Activated CD4-positive, alpha-beta T cell treated with anti-CD3 and anti-CD28 coated beads, Interleukin-2, amount 50 U/mL, for 16 hours (primary cell): Measurements from ENCODE around the gene HDLBP.

Source experiments
- DNase-seq: peaks from one replicate; pipeline ENCODE4 v3.0.0-alpha.2; 2020

The HDLBP gene, protein sequence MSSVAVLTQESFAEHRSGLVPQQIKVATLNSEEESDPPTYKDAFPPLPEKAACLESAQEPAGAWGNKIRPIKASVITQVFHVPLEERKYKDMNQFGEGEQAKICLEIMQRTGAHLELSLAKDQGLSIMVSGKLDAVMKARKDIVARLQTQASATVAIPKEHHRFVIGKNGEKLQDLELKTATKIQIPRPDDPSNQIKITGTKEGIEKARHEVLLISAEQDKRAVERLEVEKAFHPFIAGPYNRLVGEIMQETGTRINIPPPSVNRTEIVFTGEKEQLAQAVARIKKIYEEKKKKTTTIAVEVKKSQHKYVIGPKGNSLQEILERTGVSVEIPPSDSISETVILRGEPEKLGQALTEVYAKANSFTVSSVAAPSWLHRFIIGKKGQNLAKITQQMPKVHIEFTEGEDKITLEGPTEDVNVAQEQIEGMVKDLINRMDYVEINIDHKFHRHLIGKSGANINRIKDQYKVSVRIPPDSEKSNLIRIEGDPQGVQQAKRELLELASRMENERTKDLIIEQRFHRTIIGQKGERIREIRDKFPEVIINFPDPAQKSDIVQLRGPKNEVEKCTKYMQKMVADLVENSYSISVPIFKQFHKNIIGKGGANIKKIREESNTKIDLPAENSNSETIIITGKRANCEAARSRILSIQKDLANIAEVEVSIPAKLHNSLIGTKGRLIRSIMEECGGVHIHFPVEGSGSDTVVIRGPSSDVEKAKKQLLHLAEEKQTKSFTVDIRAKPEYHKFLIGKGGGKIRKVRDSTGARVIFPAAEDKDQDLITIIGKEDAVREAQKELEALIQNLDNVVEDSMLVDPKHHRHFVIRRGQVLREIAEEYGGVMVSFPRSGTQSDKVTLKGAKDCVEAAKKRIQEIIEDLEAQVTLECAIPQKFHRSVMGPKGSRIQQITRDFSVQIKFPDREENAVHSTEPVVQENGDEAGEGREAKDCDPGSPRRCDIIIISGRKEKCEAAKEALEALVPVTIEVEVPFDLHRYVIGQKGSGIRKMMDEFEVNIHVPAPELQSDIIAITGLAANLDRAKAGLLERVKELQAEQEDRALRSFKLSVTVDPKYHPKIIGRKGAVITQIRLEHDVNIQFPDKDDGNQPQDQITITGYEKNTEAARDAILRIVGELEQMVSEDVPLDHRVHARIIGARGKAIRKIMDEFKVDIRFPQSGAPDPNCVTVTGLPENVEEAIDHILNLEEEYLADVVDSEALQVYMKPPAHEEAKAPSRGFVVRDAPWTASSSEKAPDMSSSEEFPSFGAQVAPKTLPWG (N-terminal part only)

DNA sequence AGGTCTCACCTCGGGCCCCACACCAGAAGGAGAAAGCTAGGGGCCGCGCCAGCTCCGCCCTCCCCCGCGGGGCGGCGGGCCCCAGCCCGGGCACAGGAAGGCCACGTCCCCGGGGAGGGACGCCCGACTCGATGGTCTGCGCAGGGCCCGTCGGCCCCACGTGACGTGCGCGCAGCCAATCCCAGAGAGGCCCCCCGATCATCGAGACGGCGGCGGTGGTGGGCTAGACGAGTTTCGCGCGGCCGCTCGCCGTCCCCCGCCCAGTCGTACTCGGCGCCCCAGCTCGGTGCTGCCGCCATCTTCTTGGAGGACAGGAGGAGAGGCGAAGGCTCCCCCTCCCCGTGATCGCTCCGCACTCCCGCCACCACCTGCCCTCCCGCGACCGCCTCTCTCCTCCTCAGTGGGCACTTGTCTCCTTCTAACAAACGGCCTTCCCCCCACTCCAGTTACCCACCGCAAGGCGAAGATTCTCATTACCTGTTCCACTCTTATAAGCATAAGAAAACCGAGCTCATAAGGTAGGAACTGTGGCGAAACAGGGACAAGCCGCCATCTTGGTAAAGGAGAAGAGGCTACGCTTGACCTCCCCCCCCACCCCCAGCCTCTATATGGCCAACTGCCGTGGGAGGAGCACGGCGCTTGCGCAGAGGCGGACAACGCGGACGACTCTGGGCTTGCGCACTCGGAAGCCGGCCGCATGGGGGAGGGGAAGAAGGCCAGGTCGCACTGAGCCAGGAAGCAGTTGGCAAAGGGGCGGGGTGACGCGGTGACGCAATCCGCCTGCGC is at the start of gene HDLBP:
Gene HDLBP, minus strand, starts transcription at position 580 of the 786 bp plus-strand sequence. CDS start 48,803 bp downstream, outside the sequence.
- DNase-seq, result peak; percentile 100

DNA sequence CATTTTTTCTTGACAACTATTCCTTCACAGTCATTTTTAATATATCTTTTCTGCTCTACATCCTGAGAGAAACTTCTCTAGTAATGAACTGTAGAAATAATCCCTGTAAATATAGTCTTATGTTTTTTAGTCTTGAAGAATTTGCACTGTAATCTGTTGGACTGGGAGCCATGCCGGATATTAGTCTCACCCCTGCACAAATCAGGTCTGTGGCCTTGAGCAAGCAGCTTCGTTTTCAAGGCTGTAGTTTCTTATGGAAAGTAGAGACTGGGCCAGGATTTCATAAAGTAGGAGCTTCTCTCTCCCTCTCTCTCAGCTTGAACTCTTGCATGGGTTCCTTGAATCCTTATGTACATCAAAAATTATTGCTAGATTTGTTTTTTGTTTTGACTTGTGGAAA is 49.3 kb upstream of the HDLBP start:
- DNase-seq, result no peak

DNA sequence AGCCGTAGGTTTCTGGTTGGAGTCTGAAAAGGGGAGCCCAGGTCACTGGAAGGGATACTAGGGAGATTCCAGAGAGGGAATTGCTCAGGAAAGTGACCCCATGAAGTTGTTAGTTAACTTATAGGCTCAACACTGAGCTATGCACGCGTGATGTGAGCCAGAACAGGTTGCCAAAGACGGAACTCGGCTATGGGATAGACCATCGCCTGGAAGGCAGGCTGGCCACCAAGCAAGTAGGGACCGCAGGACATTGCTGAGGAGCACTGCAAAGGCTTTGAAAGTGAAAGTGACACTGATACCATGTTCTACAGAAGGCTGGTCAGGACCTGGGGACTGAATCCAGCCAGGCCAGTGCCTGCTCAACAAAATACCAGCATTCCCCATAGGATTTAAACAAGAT is 48.0 kb upstream of the HDLBP start:
- DNase-seq, result no peak

DNA sequence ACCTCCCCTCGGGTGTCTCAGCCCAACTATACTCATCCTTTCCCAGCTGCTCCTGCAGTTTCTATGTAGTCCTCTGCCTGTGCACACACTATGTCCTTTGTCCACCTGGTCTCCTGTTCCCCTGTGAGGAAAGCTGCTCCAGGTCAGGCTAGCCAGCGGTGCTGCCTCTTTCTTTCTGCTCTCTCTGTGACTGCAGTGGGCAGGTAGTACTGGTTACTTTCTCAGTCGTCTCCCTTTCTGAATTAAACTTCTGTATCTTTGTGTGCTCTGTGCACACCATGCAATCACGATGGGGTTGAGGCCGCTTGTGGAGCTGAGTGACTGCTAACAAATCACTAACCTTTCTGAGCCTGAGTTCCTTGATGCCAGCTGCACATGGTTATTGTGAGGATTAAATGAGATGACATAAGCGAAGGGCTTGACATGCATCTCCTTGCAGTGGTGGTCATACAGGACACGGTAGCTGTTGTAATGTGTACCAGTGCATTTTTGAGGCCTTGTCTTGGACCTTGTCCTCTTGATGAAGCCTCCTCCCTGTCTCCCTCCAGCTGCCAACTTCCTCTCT is 44.1 kb upstream of the HDLBP start:
- DNase-seq, result no peak

DNA sequence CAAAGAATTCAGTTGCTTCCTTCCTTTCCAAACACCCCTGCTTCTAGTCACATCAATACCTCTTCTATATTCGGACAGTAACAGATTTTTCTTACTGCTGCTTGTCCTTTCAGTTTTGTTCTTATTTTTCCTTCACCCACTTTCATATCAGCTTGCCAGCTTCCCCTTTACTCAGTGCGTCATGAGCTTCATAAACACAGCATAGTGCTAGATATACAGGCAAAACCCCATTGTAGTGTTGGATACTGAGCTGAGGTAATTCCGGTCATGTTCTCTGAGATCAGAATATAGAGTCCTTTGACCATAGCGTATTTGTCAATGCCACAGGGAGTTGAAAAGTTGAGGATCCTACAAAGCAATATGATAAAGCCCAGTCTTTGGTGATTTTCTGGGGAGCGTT is 43.0 kb upstream of the HDLBP start:
- peak; percentile 53 for DNase-seq

DNA sequence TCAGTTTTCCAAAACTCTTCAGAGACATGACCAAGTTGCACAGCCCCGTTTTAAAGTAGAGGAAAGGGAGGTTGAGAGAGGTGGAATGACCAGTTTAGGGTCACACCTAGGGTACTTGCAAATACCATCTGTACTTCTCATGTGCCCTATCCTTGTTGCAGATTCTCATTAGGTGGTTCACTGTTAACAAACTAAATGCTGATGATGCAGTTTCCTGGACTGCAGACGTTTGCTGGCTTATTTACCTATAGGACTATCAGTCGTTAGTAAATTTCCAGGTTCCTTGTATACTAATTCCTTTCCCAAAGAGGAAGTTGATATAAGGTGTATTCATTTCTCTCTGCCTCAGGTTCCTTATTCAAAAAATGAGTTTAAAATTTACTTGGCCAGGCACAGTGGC is 42.1 kb upstream of the HDLBP start:
- DNase-seq, result no peak

DNA sequence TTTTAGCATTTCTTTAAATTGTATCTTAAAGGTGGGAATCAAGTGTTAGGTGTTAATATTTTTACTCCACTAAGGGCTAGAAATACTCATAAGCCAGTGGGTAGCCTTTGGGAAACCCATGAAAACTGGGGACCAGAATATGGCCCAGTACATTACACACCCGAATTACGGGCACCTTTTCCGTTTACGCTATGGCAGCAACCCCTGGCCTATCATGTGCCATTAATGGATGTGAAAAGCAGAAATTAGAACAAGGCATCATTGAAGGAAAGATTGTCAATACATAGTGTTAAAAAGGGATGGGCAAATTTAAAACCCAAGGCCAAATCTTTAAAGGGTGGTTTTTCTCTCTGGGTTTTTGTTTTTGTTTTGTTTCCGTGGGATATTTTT is 41.4 kb upstream of the HDLBP start:
- DNase-seq, result no peak

DNA sequence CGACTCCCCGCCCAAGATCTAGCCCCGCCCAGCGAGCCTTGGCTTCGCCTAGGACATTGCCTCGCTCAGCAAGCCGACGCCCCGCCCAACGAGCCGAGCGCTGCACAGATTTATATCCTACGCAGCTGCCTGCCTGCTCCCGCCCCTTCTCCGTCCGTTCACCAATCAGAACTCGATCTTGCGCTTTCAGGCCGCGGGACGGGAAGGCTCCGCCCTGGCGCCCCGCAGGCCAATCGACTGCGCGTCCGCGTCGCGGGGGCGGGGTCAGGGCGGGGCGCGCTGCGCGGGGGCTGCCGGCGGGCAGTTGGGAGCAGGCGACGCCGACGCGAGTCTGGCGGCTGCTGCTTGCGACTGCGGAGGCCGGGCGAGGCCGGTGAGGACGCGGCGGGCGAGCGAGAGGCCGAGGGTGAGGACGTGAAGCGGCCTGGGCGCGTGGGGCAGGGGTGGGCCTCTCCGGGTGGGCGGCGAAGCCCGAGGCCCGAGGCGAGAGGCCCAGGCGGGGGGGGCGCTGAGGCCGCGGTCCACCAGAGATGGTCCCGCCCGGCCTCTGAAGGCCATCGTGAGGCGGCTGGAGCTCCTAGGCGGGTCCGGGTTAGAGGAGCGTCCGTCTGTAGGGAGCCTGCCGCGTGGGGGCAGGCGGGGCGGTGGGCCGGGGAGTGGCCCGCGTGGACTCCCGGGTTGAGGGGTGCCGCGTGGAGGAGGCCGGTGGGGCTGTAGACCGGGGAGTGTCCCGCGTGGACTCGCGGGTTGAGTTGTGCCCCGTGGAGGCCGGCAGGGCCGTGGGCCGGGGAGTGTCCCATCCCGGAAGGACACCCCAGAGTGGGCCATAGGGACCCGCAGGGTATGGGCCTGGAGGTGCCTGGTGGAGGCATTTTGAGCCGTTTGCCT is 40.8 kb upstream of the HDLBP start, which contains the start of gene FARP2:
Gene FARP2, plus strand, starts transcription at position 303 of the 888 bp plus-strand sequence. CDS start 16,823 bp downstream, outside the sequence.
- peak; percentile 98 for DNase-seq

DNA sequence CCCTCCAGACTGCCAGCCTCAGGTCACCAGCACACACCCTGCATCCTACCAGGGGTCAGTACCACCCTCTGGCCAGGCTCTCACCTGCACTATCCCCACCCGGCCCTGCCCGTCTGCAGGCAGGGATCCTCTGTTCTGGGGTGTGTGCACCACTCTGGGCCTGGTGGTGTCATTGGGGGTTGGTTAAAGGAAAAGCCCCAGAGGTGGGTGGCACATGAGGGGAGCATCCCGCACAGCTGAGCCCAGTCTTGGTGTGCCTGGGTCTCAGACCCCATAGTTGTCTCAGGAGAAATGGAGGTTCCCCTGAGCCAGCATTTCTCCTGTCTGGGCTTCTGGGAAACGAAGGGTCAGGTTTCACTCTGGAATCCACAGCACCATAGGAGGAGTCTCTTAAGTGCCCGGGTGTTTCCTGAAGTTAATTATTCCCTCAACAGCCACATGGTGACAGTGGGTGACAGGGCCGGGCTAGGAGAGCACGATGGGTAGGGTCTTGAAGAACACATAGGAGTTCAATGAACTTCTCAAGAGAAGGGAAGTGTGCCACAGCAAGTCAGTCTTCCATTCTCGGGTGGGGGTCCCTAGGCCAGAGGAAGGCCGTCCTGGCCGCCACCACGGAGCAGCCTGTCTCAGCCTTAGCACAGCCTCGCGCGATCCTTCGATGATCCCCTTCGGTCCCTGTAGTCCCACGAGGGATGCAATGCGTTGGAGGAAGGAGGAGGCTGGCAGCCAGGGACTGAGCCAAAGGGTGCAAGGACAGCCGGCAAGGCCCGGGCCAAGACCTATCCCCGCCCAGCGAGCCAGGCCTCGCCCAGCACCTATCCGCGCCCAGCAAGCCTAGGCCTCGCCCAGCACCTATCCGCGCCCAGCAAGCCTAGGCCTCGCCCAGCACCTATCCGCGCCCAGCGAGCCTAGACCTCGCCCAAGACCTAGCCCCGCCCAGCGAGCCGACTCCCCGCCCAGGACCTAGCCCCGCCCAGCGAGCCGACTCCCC is 39.5 kb upstream of the HDLBP start:
- DNase-seq, result peak; percentile 80

DNA sequence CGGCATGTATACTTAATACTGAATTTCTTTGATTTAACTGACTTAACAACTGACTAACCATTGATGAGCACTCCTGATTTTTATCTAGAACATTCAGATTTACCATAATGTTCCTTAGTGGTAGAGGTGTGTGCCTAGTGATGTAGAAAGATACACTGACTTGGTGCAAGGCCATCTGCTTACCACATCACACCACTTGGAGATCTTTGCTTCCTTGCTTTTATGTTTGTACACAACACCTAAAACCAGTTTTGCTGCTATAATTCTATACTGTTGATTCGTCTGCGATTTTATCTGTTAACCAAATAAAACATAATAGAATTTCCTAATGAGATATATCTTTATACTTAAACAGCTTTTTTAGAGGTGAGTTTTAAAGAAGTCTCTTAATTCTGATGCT is 36.8 kb upstream of the HDLBP start:
- no peak for DNase-seq

DNA sequence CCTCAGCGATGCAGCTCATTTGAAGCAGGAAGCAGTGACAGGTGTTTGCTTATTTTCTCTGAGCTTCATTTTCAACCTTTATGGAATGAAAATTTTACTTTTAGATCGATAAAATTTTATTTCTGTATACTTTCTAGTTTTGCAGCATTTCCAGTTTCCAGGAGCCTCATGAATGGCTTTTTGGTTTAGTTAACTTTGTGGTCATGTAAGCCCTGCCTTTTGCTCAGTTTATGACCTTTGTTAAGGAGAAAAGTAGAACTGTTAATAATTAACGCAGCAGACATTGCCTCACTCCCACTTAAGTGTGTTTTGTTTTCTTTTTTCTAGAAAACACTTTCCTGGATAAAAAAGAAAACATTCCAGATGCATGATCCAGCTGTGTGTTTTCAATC is 36.2 kb upstream of the HDLBP start:
- no peak for DNase-seq

DNA sequence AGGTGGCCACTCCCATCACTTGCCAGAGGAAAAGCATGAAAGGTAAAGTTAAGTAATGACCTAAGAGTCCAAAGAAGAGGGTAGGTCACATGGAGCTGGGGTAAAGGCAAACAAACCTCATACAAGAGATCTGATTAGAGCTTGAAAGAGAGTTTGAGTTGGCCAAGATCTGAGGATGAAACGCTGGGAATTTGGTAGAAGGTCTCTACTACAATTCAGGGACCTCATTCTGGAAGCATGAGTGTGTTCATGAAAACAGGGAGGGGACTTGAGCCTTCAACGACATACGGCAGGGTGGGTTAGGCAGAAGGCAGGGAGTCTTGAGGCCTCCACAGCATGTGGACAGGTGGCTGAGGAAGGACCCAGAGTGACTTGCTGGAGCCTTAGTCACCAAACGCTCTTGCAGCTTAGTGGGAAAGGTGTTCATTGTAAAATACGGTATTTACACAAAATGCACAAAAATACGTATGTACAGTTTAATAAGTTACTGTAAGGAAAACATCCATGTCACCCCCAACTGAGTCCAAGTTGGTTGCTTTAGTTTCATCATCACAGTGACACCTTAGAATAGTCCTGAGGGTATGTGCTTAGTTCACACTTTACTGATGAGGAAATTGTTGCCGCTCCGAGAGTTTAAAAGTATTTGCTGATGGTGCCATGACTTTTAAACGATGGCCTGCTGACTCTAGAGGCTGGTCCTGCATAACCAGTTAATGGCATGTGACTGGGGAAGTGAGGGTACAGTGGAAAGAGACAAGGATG is 35.6 kb upstream of the HDLBP start:
- DNase-seq, result no peak

DNA sequence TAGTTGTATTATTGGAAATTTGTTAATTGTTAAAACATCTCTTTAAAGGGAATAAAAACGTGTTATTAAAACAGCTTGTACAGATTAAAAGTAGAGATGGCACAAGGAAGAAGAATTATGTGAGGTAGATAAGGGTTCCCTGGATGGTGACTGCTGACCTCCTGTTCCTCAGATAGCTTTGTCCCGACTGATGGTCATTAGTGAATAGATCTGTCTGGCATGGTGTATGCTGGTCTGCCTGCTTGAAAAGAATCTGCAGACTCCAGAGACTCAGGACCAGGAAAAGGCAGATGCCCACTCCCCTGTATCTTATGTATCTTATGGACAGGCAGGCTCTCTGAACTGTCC is 35.0 kb upstream of the HDLBP start:
- DNase-seq, result no peak

DNA sequence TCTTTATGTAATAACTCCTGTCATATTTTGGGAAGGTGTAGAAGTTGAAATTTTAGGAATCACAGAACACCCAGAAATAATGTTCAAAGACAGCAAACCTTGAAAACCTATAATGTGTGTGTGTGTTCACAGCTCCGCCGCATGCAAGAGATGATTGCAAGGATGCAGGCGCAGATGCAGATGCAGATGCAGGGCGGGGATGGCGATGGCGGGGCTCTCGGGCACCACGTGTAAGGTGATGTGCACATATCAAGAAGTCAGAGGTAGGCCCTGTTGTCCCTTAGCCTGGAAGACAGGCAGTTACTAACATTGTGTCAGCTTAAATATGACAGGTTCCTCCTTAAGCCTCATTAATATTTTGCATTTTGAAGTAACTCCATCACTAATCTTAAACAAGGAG is 34.5 kb upstream of the HDLBP start:
- no peak for DNase-seq

DNA sequence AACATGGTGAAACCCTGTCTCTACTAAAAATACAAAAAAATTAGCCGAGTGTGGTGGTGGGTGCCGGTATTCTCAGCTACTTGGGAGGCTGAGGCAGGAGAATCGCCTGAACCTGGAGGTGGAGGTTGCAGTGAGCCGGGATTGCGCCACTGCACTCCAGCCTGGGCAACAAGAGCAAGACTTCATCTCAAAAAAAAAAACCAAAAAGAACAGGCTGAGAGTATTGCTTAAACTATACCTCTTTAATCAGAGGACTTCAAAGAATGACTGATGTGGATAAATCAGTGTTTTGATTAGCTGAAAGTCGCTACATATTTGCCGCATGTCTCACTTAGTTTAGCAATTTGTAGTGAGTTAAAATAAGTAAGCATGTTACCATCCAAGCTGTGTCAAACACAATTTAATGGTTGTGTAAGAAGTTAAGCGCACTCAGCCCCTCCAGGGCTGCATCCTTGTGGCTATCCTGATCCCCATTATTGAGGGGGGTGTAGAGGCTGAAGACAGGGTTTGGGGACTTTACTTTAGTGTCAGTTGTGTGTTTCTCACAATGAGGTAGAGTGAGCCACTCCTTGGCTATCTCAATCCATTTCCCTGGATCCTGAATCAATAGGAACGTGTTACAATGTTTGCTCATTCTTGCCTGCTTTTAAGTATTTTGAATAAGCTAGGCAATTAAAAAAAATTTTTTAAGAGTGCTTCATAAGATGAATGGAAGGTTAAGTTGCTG is 29.6 kb upstream of the HDLBP start:
- DNase-seq, result no peak

DNA sequence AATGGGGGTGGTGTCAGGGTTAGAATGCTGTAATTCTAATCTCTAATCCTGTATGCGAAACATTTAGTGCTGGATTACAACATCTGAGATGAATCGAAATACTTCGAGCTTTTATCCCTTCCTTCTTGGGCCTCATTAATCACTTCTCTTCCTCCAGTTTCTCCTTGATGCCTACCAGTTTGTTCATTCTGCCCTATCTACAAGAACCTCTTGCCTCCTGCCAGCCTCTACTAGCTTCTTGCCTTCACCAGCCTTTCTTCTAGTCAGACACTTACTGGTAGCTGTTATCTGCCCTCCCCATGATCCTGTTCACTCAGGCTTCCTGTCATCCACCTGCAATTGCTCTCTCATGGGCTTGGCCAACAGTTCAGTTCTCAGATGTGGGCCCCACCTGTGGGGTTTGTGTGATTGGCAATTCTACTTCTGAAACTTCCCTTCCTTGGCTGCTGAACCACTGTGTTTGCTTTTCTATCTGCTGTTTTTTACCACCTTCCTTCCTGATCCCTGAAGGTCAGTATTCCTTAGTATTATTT is 25.2 kb upstream of the HDLBP start:
- DNase-seq, result no peak

DNA sequence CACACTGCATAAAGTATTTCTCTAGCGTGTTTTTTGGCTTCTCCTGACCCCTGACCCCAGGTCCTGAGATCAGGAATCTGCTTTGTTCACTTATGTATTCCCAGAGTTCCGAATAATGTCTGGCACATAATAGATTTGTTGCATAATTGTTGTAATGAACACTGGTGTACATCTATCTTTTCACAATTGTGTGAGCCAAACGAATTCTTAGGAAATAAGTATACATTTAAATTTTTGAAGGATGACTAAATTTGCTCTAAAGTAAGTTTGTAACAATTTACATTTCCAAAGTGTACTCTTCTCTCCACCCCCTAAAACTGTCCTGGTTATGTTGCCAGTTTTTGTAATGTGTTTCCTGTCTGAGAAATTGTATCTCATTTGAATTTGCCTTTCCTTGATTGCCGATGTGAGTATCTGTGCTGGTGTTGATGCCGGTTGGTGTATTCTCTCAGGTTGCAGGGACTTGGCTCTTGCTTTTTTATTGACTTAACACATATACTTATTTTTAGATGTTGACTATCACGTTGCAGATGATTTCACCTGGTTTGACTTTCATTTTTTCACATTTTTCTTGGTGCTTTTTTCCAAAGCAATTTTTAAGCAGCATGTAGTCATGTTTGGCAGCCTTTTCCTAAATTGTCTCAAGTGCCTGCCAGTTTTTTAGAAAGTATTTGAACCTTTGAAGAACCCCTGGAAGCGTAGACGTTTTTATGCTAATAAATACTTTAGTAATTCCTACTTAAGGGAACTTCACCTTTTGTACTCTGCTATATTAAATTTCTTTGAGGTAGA is 24.6 kb upstream of the HDLBP start:
- no peak for DNase-seq
